Activated T-cell treated with anti-CD3 and anti-CD28 coated beads for 4 hours (primary cell): ENCODE measurements around the gene SIRPA.
"Not testable (repeated sequence)": the region's sequence is repeated elsewhere in the genome, so short reads cannot be mapped to it uniquely, and the experiment has no call there.

ENCODE experiments used
- DNase-seq: peaks from one replicate; pipeline ENCODE4 v3.0.0-alpha.2; 2020

Gene SIRPA

DNA sequence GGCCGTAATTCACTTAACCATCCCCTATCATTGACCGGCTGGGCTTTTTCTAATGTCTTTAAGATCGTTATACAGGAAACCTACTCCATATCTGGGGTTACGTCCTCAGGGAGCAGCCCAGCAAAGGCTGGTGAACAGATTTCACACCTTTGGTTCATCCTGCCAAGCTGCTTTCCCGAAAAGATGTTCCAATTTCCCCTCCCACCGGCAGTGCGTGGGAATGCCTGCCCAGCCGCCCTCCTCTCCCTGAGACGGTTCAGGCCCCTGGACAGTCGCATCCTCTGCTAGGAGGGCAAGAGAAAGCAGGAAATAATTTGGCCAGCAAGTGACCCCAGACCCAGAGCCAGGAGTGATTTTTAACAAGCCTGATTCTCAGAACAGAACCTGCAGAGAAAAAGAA lies 16.3 kb downstream of the SIRPA start:
- DNase-seq = no peak

DNA sequence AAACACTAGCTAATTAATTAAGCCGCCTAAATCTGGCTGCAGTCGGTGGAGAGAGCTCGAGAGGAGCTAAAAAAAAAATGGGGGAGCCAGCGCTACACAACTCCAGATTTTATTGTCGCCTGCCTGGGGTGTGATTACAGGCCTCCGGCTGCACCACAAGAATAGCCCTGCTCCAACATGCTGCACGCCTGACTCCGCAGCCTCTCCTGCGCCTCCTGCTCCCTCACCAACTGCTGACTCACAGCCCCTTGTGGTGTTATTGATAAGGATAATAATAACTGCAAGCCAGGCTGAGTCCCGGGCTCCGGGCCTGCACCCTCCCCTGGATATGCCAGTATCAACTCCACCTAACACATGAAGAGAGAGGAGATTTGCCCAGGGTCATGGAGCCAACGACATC lies 16.8 kb downstream of the SIRPA start:
- DNase-seq = no peak

DNA sequence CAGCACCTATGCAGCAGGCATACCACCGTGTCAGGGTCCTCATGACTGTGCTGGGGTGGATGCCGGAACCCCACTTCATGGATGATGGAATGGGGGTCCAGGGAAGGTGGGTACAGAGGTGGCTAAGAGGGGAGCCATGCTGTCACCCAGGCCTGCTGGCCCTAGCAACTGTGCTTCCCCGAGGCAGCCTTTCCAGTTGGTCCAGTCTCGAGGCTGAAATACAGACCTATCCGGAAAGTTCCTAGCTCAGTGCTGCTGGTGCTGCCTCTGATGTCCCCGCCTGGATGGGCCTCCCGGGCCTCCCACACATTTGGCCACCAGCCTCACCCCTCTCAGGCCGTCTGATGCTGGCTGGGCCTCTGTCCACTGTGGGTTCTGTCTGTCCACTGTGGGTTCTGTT lies 17.4 kb downstream of the SIRPA start:
- no peak for DNase-seq

DNA sequence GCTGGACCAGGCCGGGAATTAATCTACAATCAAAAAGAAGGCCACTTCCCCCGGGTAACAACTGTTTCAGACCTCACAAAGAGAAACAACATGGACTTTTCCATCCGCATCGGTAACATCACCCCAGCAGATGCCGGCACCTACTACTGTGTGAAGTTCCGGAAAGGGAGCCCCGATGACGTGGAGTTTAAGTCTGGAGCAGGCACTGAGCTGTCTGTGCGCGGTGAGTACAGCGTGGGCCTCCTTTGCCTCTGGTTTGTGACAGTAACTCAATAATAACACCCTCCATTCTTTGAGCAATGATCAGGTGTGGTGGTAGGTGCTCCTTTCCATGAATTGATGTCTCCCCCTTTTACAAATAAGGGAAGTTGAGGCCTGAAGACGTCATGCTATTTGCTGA lies 20.0 kb downstream of the SIRPA start:
- DNase-seq = not testable (repeated sequence)

DNA sequence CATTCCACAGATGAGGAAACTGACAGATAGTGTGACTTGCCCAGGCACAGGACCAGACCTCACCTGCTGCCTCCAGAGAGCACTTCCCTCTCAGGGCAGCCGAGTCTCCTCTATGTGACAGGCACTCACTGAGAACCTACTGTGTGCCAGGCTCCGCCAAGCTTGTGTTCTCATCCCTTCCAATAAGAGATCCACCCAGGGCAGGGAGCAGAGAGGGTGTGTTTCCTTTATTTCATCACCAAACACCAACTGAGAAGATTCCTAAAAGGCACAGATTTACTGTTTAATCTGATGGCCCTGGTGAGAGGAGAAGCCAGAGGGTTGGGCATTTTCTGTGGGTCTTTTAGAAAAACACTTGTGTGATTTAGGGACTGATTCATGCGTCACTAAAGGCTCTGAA lies 20.5 kb downstream of the SIRPA start:
- DNase-seq = no peak

DNA sequence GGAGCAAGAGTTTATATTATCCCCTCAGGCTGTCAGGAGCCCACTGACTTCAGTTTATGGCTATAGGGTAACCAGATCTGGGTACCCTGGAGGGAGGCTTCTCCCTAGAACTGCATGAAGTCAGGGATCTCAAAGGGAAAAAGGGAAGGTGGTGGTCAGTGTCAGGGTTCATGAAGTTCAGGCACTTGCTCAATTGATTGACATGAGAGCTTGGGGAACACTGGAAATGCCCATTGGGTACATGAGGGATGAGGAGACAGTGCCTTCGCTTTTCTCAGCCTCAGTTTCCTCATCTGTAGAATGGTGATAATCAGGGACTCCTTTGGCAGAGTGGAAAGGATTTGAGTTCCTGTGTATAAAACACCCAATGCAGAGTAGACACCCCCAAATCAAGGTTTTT lies 22.6 kb downstream of the SIRPA start:
- DNase-seq = no peak

DNA sequence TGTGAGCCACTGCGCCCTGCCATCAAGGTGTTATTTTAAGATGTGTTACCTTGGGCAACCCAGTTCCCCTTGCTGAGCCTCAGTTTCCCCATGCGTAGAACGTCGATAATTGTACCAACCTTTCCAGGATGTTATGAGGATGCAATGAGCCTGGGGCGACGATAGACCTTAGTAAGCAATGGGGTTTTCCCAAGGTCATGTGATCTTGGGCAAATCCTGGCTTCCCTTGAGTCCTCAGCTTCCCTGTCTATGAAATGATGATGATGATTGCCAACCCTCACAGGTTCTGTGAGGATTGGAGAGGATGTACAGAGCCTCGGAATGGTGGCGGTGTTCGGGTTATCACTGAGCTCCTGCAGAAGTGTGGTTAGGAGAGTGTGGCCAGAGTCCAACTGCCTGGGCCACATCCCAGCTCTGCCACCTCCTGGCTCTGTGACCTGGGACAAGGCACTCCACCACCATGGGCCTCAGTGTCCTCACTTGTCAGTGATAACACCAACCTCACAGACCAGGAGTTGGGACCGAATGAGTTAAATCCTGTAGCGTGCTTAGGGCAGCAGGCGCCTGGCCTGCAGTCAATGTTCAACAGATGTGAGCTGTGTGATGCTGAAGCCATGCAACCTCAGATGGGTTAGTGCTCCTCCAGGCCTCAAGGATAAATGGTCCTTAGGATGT lies 23.4 kb downstream of the SIRPA start:
- no peak for DNase-seq

DNA sequence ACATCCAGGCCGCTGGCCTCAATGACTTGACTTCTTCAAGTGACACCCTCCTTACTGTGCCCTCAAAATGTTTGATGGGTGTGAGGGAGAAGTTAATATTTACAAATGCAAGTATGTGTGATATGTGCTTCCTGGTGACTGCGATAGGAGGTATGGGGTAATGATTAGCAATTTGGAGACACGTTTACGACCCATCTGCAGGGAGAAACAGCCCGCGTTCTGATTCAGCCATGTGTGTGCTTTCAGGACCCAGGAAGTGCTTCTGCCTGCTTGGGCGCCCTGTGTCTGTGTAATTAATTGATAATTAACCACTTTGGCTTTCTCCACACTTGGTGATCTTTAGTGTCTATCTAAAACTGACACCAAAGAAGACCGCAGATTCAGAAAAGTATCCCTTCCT lies 25.0 kb downstream of the SIRPA start:
- no peak for DNase-seq

DNA sequence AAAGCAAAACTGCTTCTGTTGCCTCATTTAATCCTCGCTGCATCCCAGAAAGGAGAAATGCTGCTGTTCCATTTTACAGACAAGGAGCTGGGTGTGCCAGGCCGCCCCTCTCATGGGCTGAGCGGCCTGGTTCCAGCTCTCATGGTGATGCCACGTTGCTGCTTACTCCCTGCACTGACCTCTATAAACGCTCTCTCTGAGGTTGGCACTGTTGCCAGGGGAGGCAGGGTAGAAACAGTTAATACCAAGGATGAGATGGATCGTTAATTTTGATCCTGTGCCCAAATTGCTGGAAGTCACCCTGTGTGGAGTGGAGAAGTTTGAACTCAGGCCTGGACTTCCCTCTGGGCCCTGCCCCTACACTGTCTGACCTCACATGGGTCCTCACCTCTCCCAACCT lies 25.6 kb downstream of the SIRPA start:
- DNase-seq = no peak

DNA sequence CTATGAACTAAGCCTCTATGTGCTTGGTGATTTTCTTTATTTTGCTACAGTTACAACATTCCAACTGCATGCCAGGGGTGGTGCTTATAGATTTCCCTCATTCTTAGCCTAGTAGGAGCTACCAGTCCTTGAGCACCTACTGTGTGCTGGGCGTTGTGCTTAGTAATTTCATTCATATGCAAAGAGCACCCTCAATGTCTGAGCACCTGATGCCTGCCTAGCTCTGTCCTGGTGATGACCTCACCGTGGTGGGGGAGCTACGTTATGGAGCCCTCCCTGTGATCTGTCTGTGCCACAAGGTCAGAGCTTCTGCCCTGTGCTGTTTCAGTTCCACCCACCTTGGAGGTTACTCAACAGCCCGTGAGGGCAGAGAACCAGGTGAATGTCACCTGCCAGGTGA lies 26.8 kb downstream of the SIRPA start:
- not testable (repeated sequence) for DNase-seq

DNA sequence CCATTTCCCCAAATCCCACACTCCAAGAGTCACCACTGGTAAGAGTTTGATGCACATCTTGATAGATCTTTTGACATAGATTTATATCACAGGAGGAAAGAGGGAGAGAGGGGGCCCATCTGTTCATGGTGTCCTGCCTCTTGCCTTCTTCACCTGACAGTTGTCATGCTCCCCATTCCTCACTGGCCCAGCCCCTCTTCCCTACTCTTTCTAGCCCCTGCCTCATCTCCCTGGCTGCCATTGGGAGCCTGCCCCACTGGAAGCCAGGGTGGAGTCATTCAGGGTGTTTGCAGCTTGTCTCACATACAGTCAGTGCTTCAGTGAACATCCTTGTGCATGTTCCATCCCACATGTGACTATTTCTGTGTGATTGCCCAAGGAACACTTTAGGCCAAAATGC lies 27.6 kb downstream of the SIRPA start:
- no peak for DNase-seq

DNA sequence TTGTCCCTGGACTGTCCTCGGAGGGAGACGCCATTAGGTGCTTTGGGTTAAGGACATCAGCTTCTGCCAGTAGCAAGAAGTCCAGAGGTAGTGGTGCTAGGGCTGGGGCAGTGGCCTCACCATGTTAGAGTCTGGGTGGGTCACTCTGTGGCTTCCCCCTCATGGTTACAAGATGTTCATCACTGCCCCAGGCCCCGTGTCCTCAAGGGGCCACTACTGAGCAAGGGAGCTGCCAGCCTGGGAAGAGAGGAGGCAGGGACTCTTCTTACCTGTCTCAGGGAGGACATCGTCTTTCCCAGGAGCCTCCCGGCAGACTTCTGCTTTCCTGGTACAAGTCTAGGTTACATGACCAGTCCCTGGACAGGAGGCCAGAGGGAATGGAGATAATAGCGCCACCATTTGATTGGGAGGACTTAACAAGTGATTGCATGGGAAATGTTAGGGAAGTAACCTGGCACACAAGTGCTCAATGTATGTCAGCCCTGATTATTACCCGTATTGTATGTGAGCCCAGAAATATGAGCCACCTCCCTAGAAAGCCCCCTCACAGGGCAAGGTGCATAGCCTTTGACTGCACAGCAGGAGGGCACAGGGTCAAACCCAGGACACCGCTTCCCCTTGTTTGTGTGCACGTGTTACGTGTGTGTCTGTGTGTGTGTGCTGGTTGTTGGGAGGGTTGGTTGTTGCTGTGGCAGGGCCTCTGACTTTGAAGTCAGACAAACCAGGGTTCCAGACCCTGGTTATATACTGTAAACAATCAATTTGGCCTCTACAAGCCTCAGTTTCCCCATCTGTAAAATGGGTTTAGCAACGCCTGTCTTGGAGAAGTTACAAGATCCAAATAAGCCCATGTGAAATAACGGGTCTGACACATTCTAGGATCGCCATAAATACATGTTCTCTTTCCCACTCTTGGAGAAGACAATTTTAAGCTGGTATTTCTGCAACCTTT lies 30.0 kb downstream of the SIRPA start:
- no peak for DNase-seq

DNA sequence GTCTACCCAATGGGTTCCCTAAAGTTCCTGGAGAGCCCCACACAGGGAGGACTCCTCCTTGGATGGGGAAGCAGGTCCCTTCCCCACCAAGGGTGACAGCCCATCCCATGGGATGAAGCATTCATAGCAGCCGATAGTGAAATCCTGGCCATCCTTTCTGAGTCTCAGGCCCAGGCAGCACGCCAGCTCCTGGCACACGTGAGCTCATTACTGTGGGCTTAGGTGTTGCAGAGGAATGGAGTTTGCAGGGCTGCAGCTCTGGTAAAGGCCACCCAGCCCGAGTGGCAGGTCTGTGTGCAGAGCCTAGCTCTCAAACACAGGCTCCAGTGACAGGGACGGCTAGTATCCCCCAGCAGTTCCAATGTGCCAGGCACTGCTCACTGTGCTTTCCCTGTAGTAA lies 31.0 kb downstream of the SIRPA start:
- no peak for DNase-seq

DNA sequence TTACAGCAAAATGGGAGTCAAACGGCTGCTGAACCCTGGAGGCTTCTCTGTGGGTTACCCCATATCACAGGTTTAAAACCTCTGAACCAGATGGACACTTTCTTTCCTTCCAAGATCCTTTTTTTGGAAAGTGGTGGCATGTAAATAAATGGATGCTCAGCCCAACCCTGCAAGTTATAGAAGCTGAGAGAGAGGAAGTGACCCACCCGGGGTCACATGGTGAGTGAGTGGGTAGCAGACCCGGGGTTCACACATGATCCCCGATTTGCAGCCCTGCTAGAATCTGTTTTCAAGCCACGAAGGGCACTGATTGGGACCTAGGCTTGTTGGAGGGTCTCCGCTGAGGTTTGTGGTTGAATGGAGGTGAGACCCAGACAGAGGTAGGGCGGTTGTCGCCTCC lies 32.0 kb downstream of the SIRPA start:
- DNase-seq = no peak

DNA sequence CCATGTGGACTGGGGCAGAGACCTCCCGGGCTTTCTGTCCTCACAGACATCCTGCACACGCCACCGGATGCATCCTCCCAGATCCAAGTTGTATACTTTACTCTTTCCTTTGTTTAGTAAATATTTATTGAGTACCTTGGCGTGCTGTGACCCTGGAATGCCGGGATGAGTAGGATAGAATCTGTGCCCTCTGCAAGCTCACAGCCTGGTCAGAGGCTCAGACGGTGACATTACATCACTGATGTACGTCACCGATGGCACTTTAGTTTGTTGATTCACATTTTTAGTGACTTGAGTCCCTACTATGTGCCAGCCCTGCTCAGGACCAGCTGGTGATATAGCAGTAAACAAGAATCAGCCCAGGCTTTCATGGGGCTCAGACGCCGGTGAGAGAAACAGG lies 32.9 kb downstream of the SIRPA start:
- DNase-seq = no peak

DNA sequence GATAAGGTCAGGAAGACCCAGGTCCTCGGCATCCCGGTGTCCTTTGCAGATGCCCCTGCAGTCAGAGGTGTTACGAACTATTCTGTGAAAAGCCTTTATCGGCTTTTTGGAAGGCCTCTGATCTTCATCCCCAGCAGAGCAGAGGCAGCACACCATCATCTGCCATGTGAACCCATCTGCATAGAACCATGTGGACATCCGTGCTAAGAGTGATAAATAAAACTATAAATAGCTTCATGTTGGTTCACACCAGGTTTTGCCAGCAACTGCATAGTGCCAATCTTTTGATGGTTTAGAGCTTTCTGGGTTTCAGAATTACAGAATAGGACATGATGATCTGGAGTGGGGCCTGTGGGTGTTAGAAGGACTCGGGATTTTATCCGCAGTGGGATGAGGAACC lies 33.6 kb downstream of the SIRPA start:
- no peak for DNase-seq

DNA sequence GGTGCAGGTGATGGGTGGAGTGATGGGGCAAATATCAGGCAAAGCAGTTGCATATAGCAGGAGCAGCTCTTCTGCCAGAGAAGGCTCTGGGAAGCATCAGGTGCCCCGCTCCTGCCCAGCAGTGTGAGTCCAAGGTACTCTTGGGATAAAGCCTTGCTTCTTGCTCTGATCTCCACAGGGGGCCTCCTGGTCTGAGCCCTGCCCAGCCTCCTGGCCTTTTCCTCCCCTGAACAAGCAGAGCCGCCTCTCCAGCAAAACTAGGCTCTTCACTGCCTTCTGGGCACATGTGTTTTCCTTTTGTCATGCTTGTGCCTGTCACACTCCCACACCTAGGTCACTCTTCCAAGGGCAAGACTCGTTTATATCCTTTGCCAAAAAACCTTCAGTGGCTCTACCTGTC lies 34.3 kb downstream of the SIRPA start:
- DNase-seq = no peak

DNA sequence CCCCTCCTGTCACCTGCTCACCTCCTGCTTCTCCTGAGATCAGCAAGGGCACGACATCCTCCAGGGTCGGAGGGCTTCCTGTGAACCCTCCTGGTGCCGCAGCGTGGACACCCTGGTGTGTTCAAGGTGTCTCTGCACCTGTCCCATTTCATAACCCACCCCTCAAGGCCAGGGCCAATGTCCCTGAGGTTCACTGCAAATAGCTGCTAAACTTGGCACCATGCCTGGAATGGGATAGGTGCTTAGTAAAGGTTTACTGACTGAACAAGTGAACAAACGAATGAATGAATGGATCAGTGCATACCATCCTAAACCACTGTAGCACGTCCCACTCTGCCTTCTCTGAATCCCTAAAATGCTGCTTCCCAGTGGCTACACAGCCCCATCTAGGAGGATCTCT lies 35.0 kb downstream of the SIRPA start:
- no peak for DNase-seq

DNA sequence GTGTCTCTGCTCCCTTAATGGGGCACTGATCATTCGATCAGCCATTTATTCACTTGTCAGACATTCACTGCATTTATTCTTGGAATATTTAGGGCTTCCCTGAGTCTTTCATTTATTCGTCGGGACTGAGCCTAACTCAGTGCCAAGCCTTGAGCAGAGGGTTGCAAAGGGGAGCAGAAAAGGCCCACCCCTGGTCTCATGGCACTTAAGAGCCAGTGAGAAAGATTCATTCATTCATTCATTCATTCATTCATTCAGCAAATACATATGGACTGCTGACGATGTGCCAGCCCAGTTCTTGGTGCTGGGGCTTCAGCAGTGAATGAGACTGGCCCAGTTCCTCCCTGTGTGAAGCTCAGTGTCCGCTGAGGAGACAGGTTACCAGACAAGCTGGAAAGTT lies 36.6 kb downstream of the SIRPA start:
- DNase-seq = no peak

DNA sequence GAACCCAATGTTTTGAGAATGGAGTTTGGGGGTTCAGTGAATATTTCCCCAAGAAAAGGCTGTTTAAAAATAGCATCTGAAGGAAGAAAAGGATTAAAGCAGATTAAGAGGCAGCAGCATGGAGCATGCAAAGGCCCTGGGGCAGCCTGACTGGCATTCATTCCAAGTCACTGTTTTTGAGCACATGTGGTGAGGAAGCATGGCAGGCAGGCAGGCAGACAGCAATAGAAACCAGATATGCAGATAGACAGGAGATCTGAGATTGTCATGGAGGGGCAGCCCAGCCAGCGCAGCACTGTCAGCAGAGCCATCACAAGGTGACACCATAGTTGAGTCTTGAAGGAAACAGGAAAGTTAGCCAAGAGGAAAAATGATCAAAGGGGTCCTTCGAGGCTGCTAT lies 37.8 kb downstream of the SIRPA start:
- DNase-seq = no peak

DNA sequence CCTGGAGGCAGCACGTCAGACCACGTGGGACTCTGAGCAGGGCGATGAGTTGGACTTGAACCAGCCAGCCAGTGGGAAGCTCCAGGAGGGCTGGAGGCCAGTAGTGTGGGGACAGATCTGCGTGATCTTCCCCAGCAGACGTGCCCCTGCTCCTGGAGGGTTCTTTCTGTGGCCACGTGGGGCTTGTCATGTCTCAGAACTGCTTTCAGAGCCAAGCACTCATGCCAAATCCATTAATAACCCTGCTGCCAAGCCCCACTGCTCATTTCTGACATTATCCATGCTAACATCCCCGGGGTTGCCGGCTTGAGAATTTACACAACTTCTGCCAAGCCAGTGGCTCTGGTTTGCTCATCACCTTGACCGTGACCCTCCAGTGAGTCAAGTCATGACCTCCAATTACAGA lies 38.3 kb downstream of the SIRPA start:
- no peak for DNase-seq

DNA sequence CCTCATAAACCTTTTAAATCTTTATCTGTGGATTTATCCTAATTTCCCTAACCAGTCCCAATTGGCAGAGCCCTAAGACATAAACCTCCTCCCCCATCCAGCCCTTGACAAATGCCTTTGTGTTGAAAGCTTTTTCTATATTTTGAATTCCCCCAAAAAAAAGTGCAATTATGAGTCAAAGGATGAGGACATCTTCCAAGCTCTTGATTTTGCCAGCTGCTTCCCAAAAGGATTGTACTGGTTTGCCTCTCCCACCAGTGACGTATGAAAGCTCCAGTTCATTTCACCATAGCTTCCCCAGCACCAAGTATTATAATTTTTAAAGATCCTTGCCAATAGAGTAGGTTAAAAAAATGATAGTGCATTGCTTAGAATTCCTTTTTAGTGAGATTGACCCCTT lies 38.9 kb downstream of the SIRPA start:
- DNase-seq = no peak

DNA sequence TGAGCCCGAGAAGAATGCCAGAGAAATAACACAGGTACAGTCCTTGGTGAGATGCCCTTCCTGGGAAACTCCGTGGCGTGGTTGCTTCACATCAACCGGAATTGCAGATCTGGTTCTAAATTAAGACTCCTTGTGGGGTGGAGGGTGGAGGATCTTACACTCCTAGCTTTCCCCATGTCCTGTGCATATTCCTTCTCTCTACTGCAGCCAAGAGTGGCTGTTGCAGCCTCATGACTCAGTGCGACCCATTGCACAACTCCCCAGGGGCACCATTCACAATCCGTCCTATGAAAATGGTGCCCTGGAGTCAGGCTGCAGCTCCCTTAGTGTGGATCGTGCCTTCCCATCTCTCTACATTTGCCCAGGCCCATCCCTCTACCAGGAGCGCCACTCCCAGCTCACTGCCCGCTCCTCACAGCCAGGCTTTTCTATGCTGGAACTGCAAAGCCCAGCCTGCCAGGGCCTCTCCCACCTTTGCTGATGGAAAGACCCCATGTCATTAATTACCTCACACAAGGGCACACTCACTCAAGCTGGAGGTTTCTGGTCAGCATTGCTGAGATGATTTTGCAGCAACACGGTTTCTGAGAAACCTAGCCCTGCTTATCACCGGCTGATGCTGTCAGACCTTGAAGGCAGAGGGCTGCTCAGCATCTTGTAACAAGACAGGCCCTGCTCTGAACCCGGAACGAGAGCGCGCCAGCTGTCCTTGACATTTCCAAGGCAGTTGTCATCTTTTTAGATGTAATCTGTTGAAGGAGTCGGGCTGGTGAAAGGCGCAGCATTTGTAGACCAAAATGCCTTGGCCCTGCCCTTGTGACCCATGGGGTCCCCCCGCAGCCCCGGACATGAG lies 39.7 kb downstream of the SIRPA start:
- no peak for DNase-seq
